Osteocyte (in vitro differentiated cells): ENCODE results near the gene ZNF469. TPM values are rescaled to one million over a fixed set of nuclear protein-coding genes. Genes with fewer than 3 reads are reported as not detected.
"Not testable (repeated sequence)": the region's sequence is repeated elsewhere in the genome, so short reads cannot be mapped to it uniquely, and the experiment has no call there.

Experiments
- DNase-seq: peaks from one replicate; pipeline ENCODE4 v3.0.0; 2021; ENCODE audit warnings: mixed read lengths; ENCODE audit not compliant: unreplicated experiment; ENCODE audit errors: extremely low spot score
- H3K27ac Mint-ChIP-seq: one replicate; pipeline ENCODE4 v1.8.0; 2021; ENCODE audit warnings: mild to moderate bottlenecking, mixed read lengths; ENCODE audit not compliant: unreplicated experiment
- H3K27me3 Mint-ChIP-seq: one replicate; pipeline ENCODE4 v1.8.0; 2021; ENCODE audit warnings: mixed read lengths; ENCODE audit not compliant: unreplicated experiment
- H3K36me3 Mint-ChIP-seq: one replicate; pipeline ENCODE4 v1.8.0; 2021; ENCODE audit warnings: mixed read lengths; ENCODE audit not compliant: unreplicated experiment
- H3K4me1 Mint-ChIP-seq: one replicate; pipeline ENCODE4 v1.8.0; 2021; ENCODE audit warnings: mixed read lengths; ENCODE audit not compliant: unreplicated experiment
- H3K4me3 Mint-ChIP-seq: one replicate; pipeline ENCODE4 v1.8.0; 2021; ENCODE audit warnings: mild to moderate bottlenecking, moderate library complexity, mixed read lengths; ENCODE audit not compliant: unreplicated experiment
- H3K9me3 Mint-ChIP-seq: one replicate; pipeline ENCODE4 v1.8.0; 2021; ENCODE audit warnings: mixed read lengths; ENCODE audit not compliant: unreplicated experiment
- total RNA-seq: library from RNA; stranded (reverse); gene quantifications from 2 replicates; pipeline ENCODE4 v1.2.1, GENCODE V29; 2021
- TF ChIP-seq, protein P1 (sequence below): fragments of 200-600 bp; sonication (generic); IDR thresholded peaks from 2 replicates; pipeline ENCODE4 v1.5.0; 2021; ENCODE audit warnings: antibody characterized with exemption, mild to moderate bottlenecking, moderate library complexity

The ZNF469 gene
- total RNA-seq, 1 donor from 2014 or later: 4.1 TPM

DNA sequence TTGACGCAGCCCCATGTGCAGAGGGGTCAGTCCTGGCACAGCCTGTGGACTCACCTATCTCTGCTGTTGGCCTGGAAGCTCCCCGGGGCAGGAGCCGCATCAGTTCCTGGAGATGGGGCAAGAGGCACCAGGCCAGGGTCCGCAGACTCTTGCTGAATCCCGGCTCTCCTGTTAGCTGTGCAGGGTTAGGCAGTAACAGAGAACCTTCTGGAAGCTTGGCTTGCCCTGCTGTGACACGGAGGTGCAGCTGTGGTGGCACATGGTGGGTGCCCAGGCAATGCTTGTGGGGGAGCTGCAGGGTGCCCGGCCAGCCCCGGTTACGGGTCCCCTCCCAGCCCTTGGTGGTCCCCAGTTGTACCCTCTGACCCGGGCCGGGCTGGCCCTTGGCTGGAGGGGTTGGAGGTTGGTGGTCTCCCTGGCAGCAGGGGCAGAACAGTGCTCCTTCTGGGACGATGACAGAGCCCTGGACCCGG lies 26.0 kb upstream of the ZNF469 start:
- peaks cover 6% of the 10 kb centered on the region for H3K4me1 Mint-ChIP-seq
- H3K9me3 Mint-ChIP-seq: peaks cover 4% of the 10 kb centered on the region
- no peaks in the 10 kb centered on the region for H3K36me3 Mint-ChIP-seq
- H3K4me3 Mint-ChIP-seq: no peak overlapping the region
- TF ChIP-seq, protein P1, sequence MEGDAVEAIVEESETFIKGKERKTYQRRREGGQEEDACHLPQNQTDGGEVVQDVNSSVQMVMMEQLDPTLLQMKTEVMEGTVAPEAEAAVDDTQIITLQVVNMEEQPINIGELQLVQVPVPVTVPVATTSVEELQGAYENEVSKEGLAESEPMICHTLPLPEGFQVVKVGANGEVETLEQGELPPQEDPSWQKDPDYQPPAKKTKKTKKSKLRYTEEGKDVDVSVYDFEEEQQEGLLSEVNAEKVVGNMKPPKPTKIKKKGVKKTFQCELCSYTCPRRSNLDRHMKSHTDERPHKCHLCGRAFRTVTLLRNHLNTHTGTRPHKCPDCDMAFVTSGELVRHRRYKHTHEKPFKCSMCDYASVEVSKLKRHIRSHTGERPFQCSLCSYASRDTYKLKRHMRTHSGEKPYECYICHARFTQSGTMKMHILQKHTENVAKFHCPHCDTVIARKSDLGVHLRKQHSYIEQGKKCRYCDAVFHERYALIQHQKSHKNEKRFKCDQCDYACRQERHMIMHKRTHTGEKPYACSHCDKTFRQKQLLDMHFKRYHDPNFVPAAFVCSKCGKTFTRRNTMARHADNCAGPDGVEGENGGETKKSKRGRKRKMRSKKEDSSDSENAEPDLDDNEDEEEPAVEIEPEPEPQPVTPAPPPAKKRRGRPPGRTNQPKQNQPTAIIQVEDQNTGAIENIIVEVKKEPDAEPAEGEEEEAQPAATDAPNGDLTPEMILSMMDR: no peak
- peaks cover 16% of the 10 kb centered on the region for H3K27me3 Mint-ChIP-seq
- no peak overlapping the region for H3K27ac Mint-ChIP-seq
- no peak for DNase-seq

DNA sequence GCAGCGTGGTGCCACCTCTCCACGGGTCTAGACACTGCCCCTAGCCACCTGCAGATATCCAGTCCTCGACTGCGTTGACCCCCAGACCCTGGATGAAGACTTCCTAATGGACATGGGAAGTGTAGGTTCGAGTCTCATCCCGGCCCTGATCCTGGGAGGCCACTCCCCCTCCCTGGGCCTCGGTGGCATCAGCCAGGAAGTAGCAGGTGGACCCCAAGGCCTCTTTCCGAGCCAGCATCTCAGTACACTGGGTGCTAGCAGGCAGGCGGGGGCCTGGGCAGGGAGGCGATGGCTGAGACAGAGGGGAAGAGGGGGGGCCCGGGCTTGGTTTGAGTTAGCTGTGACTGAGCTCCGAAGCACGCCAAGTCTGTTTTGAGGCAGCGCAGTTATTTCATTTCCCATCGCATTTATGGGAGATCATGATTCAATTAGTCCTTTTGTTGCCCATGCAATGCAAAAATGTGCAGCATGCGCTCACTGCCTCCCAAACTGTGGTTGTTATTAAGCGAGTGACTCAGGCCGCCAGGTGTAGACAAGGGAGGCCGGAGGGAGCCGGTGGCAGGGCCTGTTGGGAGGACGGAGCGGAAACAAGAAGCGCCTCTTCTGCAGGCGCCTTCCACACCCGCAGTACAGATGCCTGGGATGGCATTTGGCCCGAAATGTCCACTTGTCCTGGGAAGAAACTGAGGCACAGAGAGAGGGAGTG lies 25.3 kb upstream of the ZNF469 start:
- H3K27ac Mint-ChIP-seq: no peak overlapping the region
- peaks cover under 1% of the 10 kb centered on the region for H3K36me3 Mint-ChIP-seq
- peaks cover 6% of the 10 kb centered on the region for H3K4me1 Mint-ChIP-seq
- no peak for DNase-seq
- TF ChIP-seq, protein P1: no peak
- H3K9me3 Mint-ChIP-seq: peaks cover 8% of the 10 kb centered on the region
- no peak overlapping the region for H3K4me3 Mint-ChIP-seq
- H3K27me3 Mint-ChIP-seq: peaks cover 22% of the 10 kb centered on the region

DNA sequence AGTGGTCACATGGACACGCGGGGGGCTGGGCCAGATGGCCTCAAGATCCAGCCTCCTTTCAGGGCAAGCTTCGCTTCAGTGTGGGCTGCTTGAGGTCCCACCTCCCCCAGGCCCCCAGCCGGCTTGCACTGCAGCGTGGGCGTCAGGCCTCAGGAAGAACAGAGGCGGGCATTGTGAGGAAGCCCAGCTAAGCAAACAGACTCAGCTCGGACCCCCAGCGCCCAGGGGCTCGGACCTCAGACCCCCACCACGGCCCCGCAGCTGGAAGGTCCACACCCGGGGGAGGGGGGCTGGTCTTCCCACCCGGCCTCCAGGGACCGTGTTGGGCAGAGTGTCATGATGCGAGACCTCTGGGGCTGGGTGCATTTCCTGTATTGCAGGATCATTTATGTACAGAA lies 24.7 kb upstream of the ZNF469 start:
- DNase-seq: no peak
- H3K4me3 Mint-ChIP-seq: no peak overlapping the region

DNA sequence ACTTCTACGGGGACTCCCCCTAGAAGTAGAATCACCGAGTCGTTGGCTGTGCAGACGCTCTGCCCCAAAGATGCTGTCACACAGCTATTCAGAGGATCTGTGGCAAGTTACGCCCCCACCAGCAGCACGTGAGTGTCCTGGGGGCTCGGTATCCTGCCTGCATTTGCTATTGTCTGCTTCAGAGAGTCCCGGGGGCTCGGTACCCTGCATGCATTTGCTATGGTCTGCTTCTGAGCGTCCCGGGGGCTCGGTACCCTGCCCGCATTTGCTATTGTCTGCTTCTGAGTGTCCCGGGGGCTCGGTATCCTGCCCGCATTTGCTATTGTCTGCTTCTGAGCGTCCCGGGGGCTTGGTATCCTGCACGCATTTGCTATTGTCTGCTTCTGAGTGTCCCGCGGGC lies 23.8 kb upstream of the ZNF469 start:
- peaks cover 6% of the 10 kb centered on the region for H3K4me1 Mint-ChIP-seq
- H3K27me3 Mint-ChIP-seq: peaks cover 36% of the 10 kb centered on the region
- peaks cover 16% of the 10 kb centered on the region for H3K9me3 Mint-ChIP-seq
- no peak overlapping the region for H3K4me3 Mint-ChIP-seq
- TF ChIP-seq, protein P1: no peak
- H3K36me3 Mint-ChIP-seq: peaks cover 4% of the 10 kb centered on the region
- H3K27ac Mint-ChIP-seq: no peak overlapping the region
- no peak for DNase-seq

More for the DNA sequence above, 24.7 kb upstream of the ZNF469 start:
- H3K4me1 Mint-ChIP-seq: peaks cover 6% of the 10 kb centered on the region
- H3K27ac Mint-ChIP-seq: no peak overlapping the region
- TF ChIP-seq, protein P1: no peak
- peaks cover 13% of the 10 kb centered on the region for H3K9me3 Mint-ChIP-seq
- H3K36me3 Mint-ChIP-seq: peaks cover 4% of the 10 kb centered on the region
- H3K27me3 Mint-ChIP-seq: peaks cover 28% of the 10 kb centered on the region

DNA sequence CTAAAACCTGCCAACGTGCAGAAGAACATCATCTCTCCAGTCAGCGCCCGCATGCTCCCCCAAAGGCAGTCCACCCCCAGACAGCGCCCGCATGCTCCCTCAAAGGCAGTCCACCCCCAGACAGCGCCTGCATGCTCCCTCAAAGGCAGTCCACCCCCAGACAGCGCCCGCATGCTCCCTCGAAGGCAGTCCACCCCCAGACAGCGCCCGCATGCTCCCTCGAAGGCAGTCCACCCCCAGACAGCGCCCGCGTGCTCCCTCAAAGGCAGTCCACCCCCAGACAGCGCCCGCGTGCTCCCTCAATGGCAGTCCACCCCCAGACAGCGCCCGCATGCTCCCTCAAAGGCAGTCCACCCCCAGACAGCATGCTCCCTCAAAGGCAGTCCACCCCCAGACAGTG lies 22.4 kb upstream of the ZNF469 start:
- not testable (repeated sequence) for H3K4me3 Mint-ChIP-seq, H3K4me1 Mint-ChIP-seq, H3K36me3 Mint-ChIP-seq, DNase-seq, H3K27ac Mint-ChIP-seq
- Mint-ChIP-seq H3K27me3 (peaks cover 41% of the 10 kb centered on the region), H3K9me3 (peaks cover 16% of the 10 kb centered on the region)
